A673 (cell line): ENCODE measurements around the gene SLC16A7. TPM values are rescaled to one million over a fixed set of nuclear protein-coding genes. Genes with fewer than 3 reads are reported as not detected.

ENCODE experiments used
- BruUV-seq: library from RNA; stranded (reverse); fragments of 400-500 nt; replicated peaks from 2 replicates; lab custom pipeline; 2021; lab: Mats Ljungman, UMichigan
- CTCF ChIA-PET: fragments of 300-600 bp; sonication (Branson Sonifier 250); formaldehyde crosslinking; loops from one replicate; lab custom pipeline; 2022; ENCODE audit warnings: antibody characterized with exemption; lab: Charles Lee
- POLR2A ChIA-PET: fragments of 300-600 bp; sonication (Branson Sonifier 250); formaldehyde crosslinking; loops from one replicate; lab custom pipeline; 2022; ENCODE audit warnings: antibody characterized with exemption; ENCODE audit not compliant: low non-redundant PET; lab: Charles Lee
- DNase-seq: peaks from one replicate; pipeline ENCODE4 v3.0.0-alpha.2; 2015; ENCODE audit warnings: low spot score
- H3K27ac ChIP-seq: fragments of 200-600 bp; sonication (generic); 2 replicates; pipeline ENCODE4 v1.5.1; 2016; ENCODE audit warnings: mixed run types, low read depth, mild to moderate bottlenecking, mixed read lengths, antibody characterized with exemption, low read length; ENCODE audit not compliant: poor library complexity, severe bottlenecking
- H3K27me3 ChIP-seq: fragments of 200-600 bp; sonication (generic); replicated peaks from 2 replicates; pipeline ENCODE4 v1.6.1; 2017; ENCODE audit warnings: mixed run types, low read depth, mild to moderate bottlenecking, mixed read lengths, antibody characterized with exemption, low read length; ENCODE audit not compliant: insufficient read depth, poor library complexity
- H3K36me3 ChIP-seq: fragments of 200-600 bp; sonication (generic); 2 replicates; pipeline ENCODE4 v1.6.1; 2016; ENCODE audit warnings: mixed run types, mild to moderate bottlenecking, mixed read lengths, antibody characterized with exemption, low read length; ENCODE audit not compliant: insufficient read depth, poor library complexity, severe bottlenecking
- H3K4me1 ChIP-seq: fragments of 200-600 bp; sonication (generic); 2 replicates; pipeline ENCODE4 v1.6.1; 2017; ENCODE audit warnings: mixed run types, mild to moderate bottlenecking, mixed read lengths, antibody characterized with exemption, low read length; ENCODE audit not compliant: insufficient read depth, poor library complexity, severe bottlenecking
- H3K4me3 ChIP-seq: fragments of 200-600 bp; sonication (generic); 2 replicates; pipeline ENCODE4 v1.5.1; 2016; ENCODE audit warnings: low read depth, mixed run types, mild to moderate bottlenecking, mixed read lengths, low read length; ENCODE audit not compliant: poor library complexity, severe bottlenecking
- H3K9me3 ChIP-seq: fragments of 200-600 bp; sonication (generic); 2 replicates; pipeline ENCODE4 v1.6.1; 2016; ENCODE audit warnings: mixed run types, low read depth, mild to moderate bottlenecking, mixed read lengths, antibody characterized with exemption, low read length; ENCODE audit not compliant: poor library complexity, severe bottlenecking
- CTCF ChIP-seq: fragments of 300-800, 200-600 bp; sonication (generic); conservative IDR thresholded peaks from 2 replicates; pipeline ENCODE4 v1.5.1; 2017; ENCODE audit warnings: low read depth, mild to moderate bottlenecking, antibody characterized with exemption, low read length, moderate library complexity, mixed read lengths
- EZH2 ChIP-seq: fragments of 200-600 bp; sonication (generic); IDR thresholded peaks from 2 replicates; pipeline ENCODE4 v1.6.1; 2017; ENCODE audit warnings: borderline replicate concordance, low read depth, mild to moderate bottlenecking, mixed read lengths, antibody characterized with exemption, low read length; ENCODE audit not compliant: poor library complexity, severe bottlenecking
- intact Hi-C: fragments of 100-400 bp; cut with micrococcal nuclease; formaldehyde crosslinking; loops from one replicate; pipeline ENCODE4 v1.10.0; 2022; ENCODE audit not compliant: unreplicated experiment
- total RNA-seq: library from RNA; stranded (reverse); gene quantifications from 2 replicates; pipeline ENCODE4 v1.2.3, GENCODE V29; 2021

Gene SLC16A7
- total RNA-seq, 1 experiment from 2014 or later: 2.5 TPM

GRCh38 chr12:59632408-59632807, 36.6 kb downstream of the SLC16A7 start:
- Histone ChIP-seq H3K36me3 (no peaks in the 10 kb centered on the region), H3K9me3 (no peaks in the 10 kb centered on the region), H3K27me3 (no peaks in the 10 kb centered on the region), H3K4me1 (no peaks in the 10 kb centered on the region), H3K4me3 (no peak overlapping the region), H3K27ac (no peak overlapping the region)
- POLR2A ChIA-PET: no interaction called here
- intact Hi-C loops: no loop called here
- CTCF ChIA-PET: no interaction called here
- no peak for DNase-seq
- no TSS peak for BruUV-seq
- TF ChIP-seq EZH2: no peak
- TF ChIP-seq CTCF: no peak

GRCh38 chr12:59634254-59634653, 38.4 kb downstream of the SLC16A7 start:
- H3K4me3 ChIP-seq: no peak overlapping the region
- no peaks in the 10 kb centered on the region for H3K9me3 ChIP-seq
- no peaks in the 10 kb centered on the region for H3K36me3 ChIP-seq
- H3K27me3 ChIP-seq: no peaks in the 10 kb centered on the region
- no peak for DNase-seq
- ChIA-PET CTCF (no interaction called here), POLR2A (no interaction called here)
- intact Hi-C loops: no loop called here
- no peak overlapping the region for H3K27ac ChIP-seq
- no TSS peak for BruUV-seq
- no peak for TF ChIP-seq CTCF
- no peaks in the 10 kb centered on the region for H3K4me1 ChIP-seq

GRCh38 chr12:59636945-59637691, 41.3 kb downstream of the SLC16A7 start:
- Histone ChIP-seq H3K27me3 (no peaks in the 10 kb centered on the region), H3K27ac (no peak overlapping the region), H3K4me3 (no peak overlapping the region), H3K4me1 (no peaks in the 10 kb centered on the region), H3K36me3 (no peaks in the 10 kb centered on the region), H3K9me3 (no peaks in the 10 kb centered on the region)
- intact Hi-C loops: no loop called here
- no peak for TF ChIP-seq CTCF
- no peak for TF ChIP-seq EZH2
- no peak for DNase-seq
- POLR2A ChIA-PET: no interaction called here
- CTCF ChIA-PET: no interaction called here
- BruUV-seq: no TSS peak
